Loucy (cell line): ENCODE results near the gene HGFAC.

ENCODE experiments used
- H2AFZ ChIP-seq: fragments of 200-600 bp; sonication (generic); 2 replicates; pipeline ENCODE4 v1.6.0; 2016; ENCODE audit warnings: antibody characterized with exemption, mild to moderate bottlenecking, low read length, moderate library complexity
- H3F3A ChIP-seq: fragments of 200-600 bp; 2 replicates; pipeline ENCODE4 v1.6.0; 2016; ENCODE audit warnings: antibody characterized with exemption, low read depth, mild to moderate bottlenecking
- H3K27me3 ChIP-seq: fragments of 200-600 bp; sonication (generic); 2 replicates; pipeline ENCODE4 v1.6.1; 2014; ENCODE audit warnings: low read length, mild to moderate bottlenecking; ENCODE audit not compliant: insufficient read depth, poor library complexity, severe bottlenecking
- H3K36me3 ChIP-seq: fragments of 200-600 bp; sonication (generic); 2 replicates; pipeline ENCODE4 v1.6.1; 2016; ENCODE audit warnings: low read length; ENCODE audit not compliant: insufficient read depth
- H3K4me1 ChIP-seq: fragments of 200-600 bp; sonication (generic); 2 replicates; pipeline ENCODE4 v1.5.1; 2014; ENCODE audit warnings: low read length, mild to moderate bottlenecking; ENCODE audit not compliant: insufficient read depth, poor library complexity, severe bottlenecking
- H3K4me2 ChIP-seq: fragments of 200-600 bp; sonication (generic); 2 replicates; pipeline ENCODE4 v1.6.0; 2014; ENCODE audit warnings: antibody characterized with exemption, low read length, low read depth, mild to moderate bottlenecking; ENCODE audit not compliant: poor library complexity, severe bottlenecking
- H3K4me3 ChIP-seq: fragments of 200-600 bp; sonication (generic); 2 replicates; pipeline ENCODE4 v1.5.1; 2014; ENCODE audit warnings: low read length, mild to moderate bottlenecking, mixed read lengths; ENCODE audit not compliant: poor library complexity, severe bottlenecking
- H3K79me2 ChIP-seq: fragments of 200-600 bp; sonication (generic); 2 replicates; pipeline ENCODE4 v1.6.1; 2014; ENCODE audit warnings: low read length; ENCODE audit not compliant: insufficient read depth
- H3K9ac ChIP-seq: fragments of 200-600 bp; sonication (generic); 2 replicates; pipeline ENCODE4 v1.6.0; 2014; ENCODE audit warnings: mild to moderate bottlenecking, low read depth, low read length, moderate library complexity; ENCODE audit not compliant: poor library complexity, severe bottlenecking
- H3K9me2 ChIP-seq: fragments of 200-600 bp; sonication (generic); replicated peaks from 2 replicates; pipeline ENCODE4 v1.6.1; 2016; ENCODE audit warnings: low read depth, low read length, mixed read lengths
- H3K9me3 ChIP-seq: fragments of 200-600 bp; sonication (generic); 2 replicates; pipeline ENCODE4 v1.6.1; 2014; ENCODE audit warnings: mild to moderate bottlenecking, antibody characterized with exemption, low read length, low read depth; ENCODE audit not compliant: insufficient read depth
- H4K20me1 ChIP-seq: fragments of 200-600 bp; sonication (generic); 2 replicates; pipeline ENCODE4 v1.6.0; 2014; ENCODE audit warnings: antibody characterized with exemption, low read length, mild to moderate bottlenecking; ENCODE audit not compliant: insufficient read depth, poor library complexity, severe bottlenecking
- CTCF ChIP-seq: fragments of 200-600 bp; sonication (generic); conservative IDR thresholded peaks from 2 replicates; pipeline ENCODE4 v1.5.1; 2014; ENCODE audit warnings: mild to moderate bottlenecking, antibody characterized with exemption, low read length
- EZH2phosphoT487 ChIP-seq: fragments of 200-600 bp; IDR thresholded peaks from 2 replicates; pipeline ENCODE4 v1.6.1; 2018; ENCODE audit warnings: antibody characterized with exemption, mild to moderate bottlenecking, moderate library complexity, borderline replicate concordance

HGFAC gene

GRCh38 chr4:3401436-3402171 is 40.2 kb upstream of the HGFAC start:
- peaks cover 9% of the 10 kb centered on the region; the same call in 1 of the 2 replicates for H3K79me2 ChIP-seq
- no peaks in the 10 kb centered on the region for H3K9me2 ChIP-seq
- H4K20me1 ChIP-seq, result no peaks in the 10 kb centered on the region
- H3K36me3 ChIP-seq, result peaks cover 11% of the 10 kb centered on the region; the same call in 1 of the 2 replicates
- H3K4me2 ChIP-seq, result no peak overlapping the region
- H3K4me1 ChIP-seq, result no peaks in the 10 kb centered on the region
- H3K9me3 ChIP-seq, result no peaks in the 10 kb centered on the region
- H2AFZ ChIP-seq, result no peak overlapping the region
- no peak for TF ChIP-seq CTCF
- no peak for TF ChIP-seq EZH2phosphoT487
- no peaks in the 10 kb centered on the region for H3K27me3 ChIP-seq
- no peak overlapping the region for H3K9ac ChIP-seq
- H3F3A ChIP-seq, result no peaks in the 10 kb centered on the region
- no peak overlapping the region for H3K4me3 ChIP-seq

- no peak overlapping the region for H3K4me2 ChIP-seq
- peaks cover 15% of the 10 kb centered on the region; the same call in 1 of the 2 replicates for H3K79me2 ChIP-seq
- H3K4me1 ChIP-seq, result no peaks in the 10 kb centered on the region
- H3K27me3 ChIP-seq, result no peaks in the 10 kb centered on the region
- no peak overlapping the region for H3K4me3 ChIP-seq
- no peaks in the 10 kb centered on the region for H4K20me1 ChIP-seq
- H3K9me2 ChIP-seq, result no peaks in the 10 kb centered on the region
- no peaks in the 10 kb centered on the region for H3F3A ChIP-seq
- no peak overlapping the region for H3K9ac ChIP-seq
- no peaks in the 10 kb centered on the region for H3K9me3 ChIP-seq
- no peak overlapping the region for H2AFZ ChIP-seq
- TF ChIP-seq EZH2phosphoT487 (no peak), CTCF (no peak)
- H3K36me3 ChIP-seq, result peaks cover 11% of the 10 kb centered on the region; the same call in 1 of the 2 replicates
Observed at GRCh38 chr4:3402491-3403347, 39.0 kb upstream of the HGFAC start.

GRCh38 chr4:3403348-3403906 is 38.3 kb upstream of the HGFAC start:
- no peak overlapping the region for H3K9ac ChIP-seq
- H3K9me2 ChIP-seq, result no peaks in the 10 kb centered on the region
- no peak overlapping the region for H3K4me2 ChIP-seq
- no peaks in the 10 kb centered on the region for H3K4me1 ChIP-seq
- peaks cover 22% of the 10 kb centered on the region; the same call in 1 of the 2 replicates for H3K79me2 ChIP-seq
- no peak overlapping the region for H2AFZ ChIP-seq
- no peaks in the 10 kb centered on the region for H4K20me1 ChIP-seq
- no peaks in the 10 kb centered on the region for H3K27me3 ChIP-seq
- no peaks in the 10 kb centered on the region for H3K9me3 ChIP-seq
- no peaks in the 10 kb centered on the region for H3F3A ChIP-seq
- TF ChIP-seq CTCF (no peak), EZH2phosphoT487 (no peak)
- H3K4me3 ChIP-seq, result no peak overlapping the region
- H3K36me3 ChIP-seq, result peaks cover 11% of the 10 kb centered on the region; the same call in 1 of the 2 replicates
